22Rv1 (cell line): ENCODE measurements around the gene TESK2.
A peak's percentile ranks its signal among the peaks of the same experiment; 100 is the strongest.
"Not testable (repeated sequence)": the region's sequence is repeated elsewhere in the genome, so short reads cannot be mapped to it uniquely, and the experiment has no call there.

Experiments used
- H3K27ac ChIP-seq: fragments of 450-650 bp; 2 replicates; pipeline ENCODE4 v1.5.1; 2017
- CTCF ChIP-seq: fragments of 450-650 bp; IDR thresholded peaks from 2 replicates; pipeline ENCODE4 v1.5.1; 2017; ENCODE audit warnings: mild to moderate bottlenecking
- ZFX ChIP-seq: fragments of 450-650 bp; IDR thresholded peaks from 2 replicates; pipeline ENCODE4 v1.6.1; 2017; ENCODE audit warnings: antibody characterized with exemption, borderline replicate concordance

TESK2 gene

GRCh38 chr1:45490121-45490625, 790 bp downstream of the TESK2 start:
- H3K27ac ChIP-seq, result 0 out of 2 replicates have a peak overlapping the region, but pooled peaks have one; percentile 23
- TF ChIP-seq CTCF (no peak), ZFX (no peak)

GRCh38 chr1:45489379-45489778, 1.6 kb downstream of the TESK2 start:
- H3K27ac ChIP-seq, result not testable (repeated sequence)

GRCh38 chr1:45488666-45489377, 2.1 kb downstream of the TESK2 start:
- no peak overlapping the region for H3K27ac ChIP-seq
- TF ChIP-seq CTCF (no peak), ZFX (no peak)

- TF ChIP-seq ZFX, result no peak
- TF ChIP-seq CTCF, result no peak
- no peak overlapping the region for H3K27ac ChIP-seq
Measured at GRCh38 chr1:45485949-45486348, 5.0 kb downstream of the TESK2 start.

GRCh38 chr1:45479039-45479748, 11.8 kb downstream of the TESK2 start:
- no peak for TF ChIP-seq CTCF
- TF ChIP-seq ZFX, result no peak
- H3K27ac ChIP-seq, result no peak overlapping the region

GRCh38 chr1:45478121-45478814, 12.7 kb downstream of the TESK2 start:
- no peak overlapping the region for H3K27ac ChIP-seq
- TF ChIP-seq CTCF (no peak), ZFX (no peak)

GRCh38 chr1:45477646-45478045, 13.3 kb downstream of the TESK2 start:
- TF ChIP-seq CTCF (no peak), ZFX (no peak)
- no peak overlapping the region for H3K27ac ChIP-seq

GRCh38 chr1:45474194-45474593, 16.8 kb downstream of the TESK2 start:
- not testable (repeated sequence) for H3K27ac ChIP-seq
